Loucy (cell line): ENCODE data around the gene PCGF1.

ENCODE experiments used
- H2AFZ ChIP-seq: fragments of 200-600 bp; sonication (generic); 2 replicates; pipeline ENCODE4 v1.6.0; 2016; ENCODE audit warnings: antibody characterized with exemption, mild to moderate bottlenecking, low read length, moderate library complexity
- H3F3A ChIP-seq: fragments of 200-600 bp; 2 replicates; pipeline ENCODE4 v1.6.0; 2016; ENCODE audit warnings: antibody characterized with exemption, low read depth, mild to moderate bottlenecking
- H3K27me3 ChIP-seq: fragments of 200-600 bp; sonication (generic); 2 replicates; pipeline ENCODE4 v1.6.1; 2014; ENCODE audit warnings: low read length, mild to moderate bottlenecking; ENCODE audit not compliant: insufficient read depth, poor library complexity, severe bottlenecking
- H3K36me3 ChIP-seq: fragments of 200-600 bp; sonication (generic); 2 replicates; pipeline ENCODE4 v1.6.1; 2016; ENCODE audit warnings: low read length; ENCODE audit not compliant: insufficient read depth
- H3K4me1 ChIP-seq: fragments of 200-600 bp; sonication (generic); 2 replicates; pipeline ENCODE4 v1.5.1; 2014; ENCODE audit warnings: low read length, mild to moderate bottlenecking; ENCODE audit not compliant: insufficient read depth, poor library complexity, severe bottlenecking
- H3K4me2 ChIP-seq: fragments of 200-600 bp; sonication (generic); 2 replicates; pipeline ENCODE4 v1.6.0; 2014; ENCODE audit warnings: antibody characterized with exemption, low read length, low read depth, mild to moderate bottlenecking; ENCODE audit not compliant: poor library complexity, severe bottlenecking
- H3K4me3 ChIP-seq: fragments of 200-600 bp; sonication (generic); 2 replicates; pipeline ENCODE4 v1.5.1; 2014; ENCODE audit warnings: low read length, mild to moderate bottlenecking, mixed read lengths; ENCODE audit not compliant: poor library complexity, severe bottlenecking
- H3K79me2 ChIP-seq: fragments of 200-600 bp; sonication (generic); 2 replicates; pipeline ENCODE4 v1.6.1; 2014; ENCODE audit warnings: low read length; ENCODE audit not compliant: insufficient read depth
- H3K9ac ChIP-seq: fragments of 200-600 bp; sonication (generic); 2 replicates; pipeline ENCODE4 v1.6.0; 2014; ENCODE audit warnings: mild to moderate bottlenecking, low read depth, low read length, moderate library complexity; ENCODE audit not compliant: poor library complexity, severe bottlenecking
- H3K9me2 ChIP-seq: fragments of 200-600 bp; sonication (generic); replicated peaks from 2 replicates; pipeline ENCODE4 v1.6.1; 2016; ENCODE audit warnings: low read depth, low read length, mixed read lengths
- H3K9me3 ChIP-seq: fragments of 200-600 bp; sonication (generic); 2 replicates; pipeline ENCODE4 v1.6.1; 2014; ENCODE audit warnings: mild to moderate bottlenecking, antibody characterized with exemption, low read length, low read depth; ENCODE audit not compliant: insufficient read depth
- H4K20me1 ChIP-seq: fragments of 200-600 bp; sonication (generic); 2 replicates; pipeline ENCODE4 v1.6.0; 2014; ENCODE audit warnings: antibody characterized with exemption, low read length, mild to moderate bottlenecking; ENCODE audit not compliant: insufficient read depth, poor library complexity, severe bottlenecking
- EZH2phosphoT487 ChIP-seq: fragments of 200-600 bp; IDR thresholded peaks from 2 replicates; pipeline ENCODE4 v1.6.1; 2018; ENCODE audit warnings: antibody characterized with exemption, mild to moderate bottlenecking, moderate library complexity, borderline replicate concordance
- TF ChIP-seq, protein P1 (sequence below): fragments of 200-600 bp; sonication (generic); conservative IDR thresholded peaks from 2 replicates; pipeline ENCODE4 v1.5.1; 2014; ENCODE audit warnings: mild to moderate bottlenecking, antibody characterized with exemption, low read length

The PCGF1 gene

DNA sequence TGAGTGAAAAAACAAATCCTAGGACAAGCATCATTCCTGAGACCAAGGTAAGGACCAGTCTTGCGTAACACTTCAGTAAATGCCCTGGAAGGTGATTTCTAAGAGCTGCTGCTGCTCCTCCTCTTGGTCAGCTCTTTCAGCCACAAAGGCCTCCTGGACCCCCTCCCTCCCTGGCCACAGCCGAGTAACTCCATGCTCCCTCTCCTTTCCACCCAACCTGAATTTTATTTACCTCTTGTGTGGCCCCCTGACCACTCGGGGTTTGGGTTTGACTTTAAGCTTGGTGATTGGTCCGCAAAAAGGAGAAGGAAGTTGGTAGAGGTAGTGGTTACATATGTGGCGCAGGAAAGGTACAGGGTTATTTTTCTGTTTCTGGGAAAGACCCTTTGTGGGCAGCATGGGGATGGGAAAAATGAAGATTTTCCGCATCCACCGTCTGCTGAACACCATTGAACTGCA, 31.4 kb upstream of the PCGF1 start:
- H3K9me2 ChIP-seq = no peaks in the 10 kb centered on the region
- TF ChIP-seq, protein P1, sequence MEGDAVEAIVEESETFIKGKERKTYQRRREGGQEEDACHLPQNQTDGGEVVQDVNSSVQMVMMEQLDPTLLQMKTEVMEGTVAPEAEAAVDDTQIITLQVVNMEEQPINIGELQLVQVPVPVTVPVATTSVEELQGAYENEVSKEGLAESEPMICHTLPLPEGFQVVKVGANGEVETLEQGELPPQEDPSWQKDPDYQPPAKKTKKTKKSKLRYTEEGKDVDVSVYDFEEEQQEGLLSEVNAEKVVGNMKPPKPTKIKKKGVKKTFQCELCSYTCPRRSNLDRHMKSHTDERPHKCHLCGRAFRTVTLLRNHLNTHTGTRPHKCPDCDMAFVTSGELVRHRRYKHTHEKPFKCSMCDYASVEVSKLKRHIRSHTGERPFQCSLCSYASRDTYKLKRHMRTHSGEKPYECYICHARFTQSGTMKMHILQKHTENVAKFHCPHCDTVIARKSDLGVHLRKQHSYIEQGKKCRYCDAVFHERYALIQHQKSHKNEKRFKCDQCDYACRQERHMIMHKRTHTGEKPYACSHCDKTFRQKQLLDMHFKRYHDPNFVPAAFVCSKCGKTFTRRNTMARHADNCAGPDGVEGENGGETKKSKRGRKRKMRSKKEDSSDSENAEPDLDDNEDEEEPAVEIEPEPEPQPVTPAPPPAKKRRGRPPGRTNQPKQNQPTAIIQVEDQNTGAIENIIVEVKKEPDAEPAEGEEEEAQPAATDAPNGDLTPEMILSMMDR = no peak
- TF ChIP-seq EZH2phosphoT487 = no peak
- H3K79me2 ChIP-seq = no peaks in the 10 kb centered on the region
- H3K9me3 ChIP-seq = no peaks in the 10 kb centered on the region
- no peaks in the 10 kb centered on the region for H3K36me3 ChIP-seq
- H2AFZ ChIP-seq = no peak overlapping the region
- no peaks in the 10 kb centered on the region for H3F3A ChIP-seq
- H4K20me1 ChIP-seq = no peaks in the 10 kb centered on the region
- no peaks in the 10 kb centered on the region for H3K4me1 ChIP-seq
- H3K27me3 ChIP-seq = no peaks in the 10 kb centered on the region
- no peak overlapping the region for H3K9ac ChIP-seq
- no peak overlapping the region for H3K4me2 ChIP-seq
- no peak overlapping the region for H3K4me3 ChIP-seq

DNA sequence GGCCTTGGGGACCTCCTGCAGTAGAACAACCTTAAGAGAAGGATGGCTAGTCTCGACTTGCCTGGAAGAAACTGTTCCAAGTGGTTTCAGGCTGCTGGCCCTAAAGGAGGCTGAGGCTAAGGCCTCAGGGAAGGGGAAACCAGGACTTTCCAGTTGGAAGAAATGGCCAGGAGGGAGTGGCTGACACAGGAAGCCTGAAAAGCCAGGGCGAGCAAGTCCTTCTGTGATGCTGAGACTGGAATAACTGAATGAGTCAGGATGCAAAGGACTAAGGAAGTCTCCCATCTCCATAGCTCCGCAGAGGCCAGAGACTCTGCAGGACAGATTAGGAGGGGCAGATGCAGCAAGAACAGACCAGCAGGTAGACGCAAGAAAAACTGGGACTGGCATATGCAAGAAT, 29.6 kb upstream of the PCGF1 start:
- no peaks in the 10 kb centered on the region for H3K9me3 ChIP-seq
- peaks cover under 1% of the 10 kb centered on the region for H3K4me1 ChIP-seq
- H3K36me3 ChIP-seq = peaks cover 3% of the 10 kb centered on the region; the same call in 1 of the 2 replicates
- no peaks in the 10 kb centered on the region for H3F3A ChIP-seq
- no peaks in the 10 kb centered on the region for H3K27me3 ChIP-seq
- TF ChIP-seq EZH2phosphoT487 = no peak
- TF ChIP-seq, protein P1 = no peak
- H2AFZ ChIP-seq = no peak overlapping the region
- no peak overlapping the region for H3K4me2 ChIP-seq
- H3K79me2 ChIP-seq = no peaks in the 10 kb centered on the region; the same call in 1 of the 2 replicates
- no peaks in the 10 kb centered on the region for H3K9me2 ChIP-seq
- peaks cover 4% of the 10 kb centered on the region for H4K20me1 ChIP-seq
- no peak overlapping the region for H3K9ac ChIP-seq
- H3K4me3 ChIP-seq = no peak overlapping the region

DNA sequence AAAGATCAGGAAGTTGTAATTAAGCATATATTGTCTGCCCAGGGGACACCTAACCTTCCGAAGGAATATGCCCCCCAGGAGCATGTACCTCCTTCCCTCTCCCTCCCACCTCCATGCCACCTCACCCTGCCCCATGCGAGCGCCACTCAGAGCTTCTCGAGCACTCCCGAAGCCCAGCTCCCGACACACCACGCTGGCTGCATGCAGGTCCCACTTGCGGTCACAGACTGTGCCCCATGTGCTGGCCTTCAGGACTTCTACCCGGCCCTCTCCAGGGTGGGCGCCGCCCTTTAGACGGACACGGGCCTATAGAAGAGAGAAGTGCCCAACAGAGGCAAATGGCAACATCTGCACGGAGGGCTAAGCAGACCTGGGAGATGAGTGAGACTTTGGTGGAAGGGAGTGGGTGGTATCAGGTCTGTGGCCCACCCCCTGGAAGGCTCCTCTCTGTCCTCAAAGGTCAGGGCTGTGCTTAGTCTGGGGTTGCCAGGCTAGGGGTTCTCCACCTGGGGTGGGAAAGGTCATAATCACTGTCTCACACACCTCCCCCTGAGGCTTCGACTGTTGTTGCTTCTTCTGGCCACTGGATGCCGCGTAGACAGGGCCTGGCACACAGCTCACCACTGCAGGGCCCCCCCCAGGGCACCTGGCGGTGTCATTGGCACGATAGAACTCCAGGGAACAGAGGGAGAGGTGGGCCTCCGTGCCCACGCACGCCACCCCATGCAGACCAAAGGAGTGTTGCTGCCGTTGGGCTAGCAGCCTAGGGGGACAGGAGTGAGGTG, 28.9 kb upstream of the PCGF1 start:
- no peaks in the 10 kb centered on the region for H3F3A ChIP-seq
- peaks cover 3% of the 10 kb centered on the region; the same call in 1 of the 2 replicates for H3K36me3 ChIP-seq
- peaks cover 8% of the 10 kb centered on the region for H3K4me1 ChIP-seq
- no peaks in the 10 kb centered on the region for H3K27me3 ChIP-seq
- H3K9me2 ChIP-seq = no peaks in the 10 kb centered on the region
- H3K4me2 ChIP-seq = no peak overlapping the region
- no peak overlapping the region for H3K9ac ChIP-seq
- H2AFZ ChIP-seq = no peak overlapping the region
- peaks cover 4% of the 10 kb centered on the region for H4K20me1 ChIP-seq
- no peak overlapping the region for H3K4me3 ChIP-seq
- H3K9me3 ChIP-seq = no peaks in the 10 kb centered on the region
- H3K79me2 ChIP-seq = peaks cover 8% of the 10 kb centered on the region
- TF ChIP-seq, protein P1 = no peak
- no peak for TF ChIP-seq EZH2phosphoT487
